ENCODE measurements around the gene IFFO2. TPM values are rescaled to one million over a fixed set of nuclear protein-coding genes. Genes with fewer than 3 reads are reported as not detected.

Gene IFFO2
- 32.3 and 36.8 TPM in 2 replicates for total RNA-seq

DNA sequence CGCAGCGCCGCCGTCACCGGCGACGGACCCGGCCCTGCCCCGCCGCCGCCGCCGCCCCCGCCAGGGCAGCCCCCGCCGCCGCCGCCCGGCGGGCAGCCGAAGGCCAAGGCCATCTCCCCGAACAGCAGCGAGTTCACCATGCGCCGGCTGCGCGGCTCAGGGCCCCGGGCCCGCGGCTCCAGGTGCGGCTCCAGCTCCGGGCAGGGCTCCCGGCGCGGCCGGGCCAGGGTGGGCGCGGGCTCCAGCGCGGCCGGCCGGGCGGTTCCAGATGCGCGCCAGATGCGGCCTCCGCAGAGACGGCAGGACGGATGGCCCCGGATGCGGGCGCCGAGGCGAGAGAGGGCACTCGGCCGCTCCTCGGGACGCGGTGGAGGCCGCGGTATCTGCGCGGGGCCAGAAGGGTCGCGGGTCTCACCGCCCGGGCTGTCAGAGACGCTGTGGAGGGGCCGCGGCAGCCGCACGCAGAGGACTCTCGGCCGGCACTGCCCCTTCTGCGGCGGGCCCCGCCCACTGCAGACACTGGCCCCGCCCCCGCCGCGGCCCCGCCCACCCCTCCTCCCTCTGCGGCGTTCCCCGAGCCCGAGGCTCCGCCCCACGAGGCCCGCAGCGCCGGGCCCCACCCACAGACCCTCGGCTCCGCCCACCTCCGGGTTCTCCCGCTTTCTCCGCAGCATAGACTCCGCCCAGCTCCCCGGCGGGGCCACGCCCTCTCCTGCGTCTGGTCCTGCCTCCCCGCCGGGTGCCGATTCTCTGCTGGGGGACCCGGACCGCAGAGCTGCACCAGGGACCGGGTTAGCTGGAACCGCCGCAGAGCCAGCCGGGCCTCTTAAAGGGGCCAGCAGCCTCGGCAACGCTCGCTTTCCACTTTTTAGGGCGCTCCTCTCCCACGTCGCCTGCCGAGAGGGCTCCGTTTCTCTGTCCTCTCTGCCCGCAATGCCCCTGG lies at the start of gene IFFO2:
IFFO2 (minus strand) TSS at position 484 of the 943 bp plus-strand sequence; CDS start at position 140, 344 bp downstream.
- peaks cover 52% of the 10 kb centered on the region for H3K4me1 Mint-ChIP-seq
- peaks cover 21% of the 10 kb centered on the region for H3K27me3 Mint-ChIP-seq
- DNase-seq = peak; percentile 100
- no peaks in the 10 kb centered on the region for H3K9me3 Mint-ChIP-seq
- peaks cover 26% of the 10 kb centered on the region for H3K36me3 Mint-ChIP-seq (ENCODE audit: low read depth)
- H3K4me3 Mint-ChIP-seq = peak within 1 kb of the TSS; percentile 88
- H3K27ac Mint-ChIP-seq = peak within 1 kb of the TSS; percentile 87
- intact Hi-C loops (cut with micrococcal nuclease) = loop anchor here (1.0 to 2.0 kb wide), 3 partner anchors 30 to 55 kb away; partner anchors contain the start of gene ALDH4A1

DNA sequence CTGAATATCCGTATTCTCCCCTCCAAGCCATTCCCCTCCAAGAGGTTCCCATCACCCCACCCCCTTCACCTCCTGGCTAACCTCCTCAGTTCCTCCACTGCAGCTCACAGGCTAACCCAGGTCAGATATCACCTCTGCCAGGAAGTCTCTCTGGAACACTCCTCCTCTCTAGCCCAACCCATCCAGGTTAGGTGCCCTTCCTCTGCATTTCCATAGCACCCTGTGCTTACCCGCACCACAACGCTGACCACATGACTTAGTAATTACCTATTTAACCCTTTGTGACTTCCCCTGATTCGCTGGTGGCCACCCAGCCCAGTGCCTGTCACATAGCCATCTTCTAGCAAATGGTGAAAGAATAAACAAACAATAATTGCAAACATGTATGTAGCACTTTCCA lies 49.5 kb upstream of the IFFO2 start:
- Mint-ChIP-seq H3K36me3 (ENCODE audit: low read depth) (peaks cover 13% of the 10 kb centered on the region), H3K9me3 (peaks cover 15% of the 10 kb centered on the region), H3K4me1 (peaks cover 33% of the 10 kb centered on the region), H3K27ac (no peak overlapping the region), H3K4me3 (no peak overlapping the region), H3K27me3 (peaks cover 2% of the 10 kb centered on the region)
- DNase-seq = no peak
- intact Hi-C loops (cut with micrococcal nuclease) = no loop called here

DNA sequence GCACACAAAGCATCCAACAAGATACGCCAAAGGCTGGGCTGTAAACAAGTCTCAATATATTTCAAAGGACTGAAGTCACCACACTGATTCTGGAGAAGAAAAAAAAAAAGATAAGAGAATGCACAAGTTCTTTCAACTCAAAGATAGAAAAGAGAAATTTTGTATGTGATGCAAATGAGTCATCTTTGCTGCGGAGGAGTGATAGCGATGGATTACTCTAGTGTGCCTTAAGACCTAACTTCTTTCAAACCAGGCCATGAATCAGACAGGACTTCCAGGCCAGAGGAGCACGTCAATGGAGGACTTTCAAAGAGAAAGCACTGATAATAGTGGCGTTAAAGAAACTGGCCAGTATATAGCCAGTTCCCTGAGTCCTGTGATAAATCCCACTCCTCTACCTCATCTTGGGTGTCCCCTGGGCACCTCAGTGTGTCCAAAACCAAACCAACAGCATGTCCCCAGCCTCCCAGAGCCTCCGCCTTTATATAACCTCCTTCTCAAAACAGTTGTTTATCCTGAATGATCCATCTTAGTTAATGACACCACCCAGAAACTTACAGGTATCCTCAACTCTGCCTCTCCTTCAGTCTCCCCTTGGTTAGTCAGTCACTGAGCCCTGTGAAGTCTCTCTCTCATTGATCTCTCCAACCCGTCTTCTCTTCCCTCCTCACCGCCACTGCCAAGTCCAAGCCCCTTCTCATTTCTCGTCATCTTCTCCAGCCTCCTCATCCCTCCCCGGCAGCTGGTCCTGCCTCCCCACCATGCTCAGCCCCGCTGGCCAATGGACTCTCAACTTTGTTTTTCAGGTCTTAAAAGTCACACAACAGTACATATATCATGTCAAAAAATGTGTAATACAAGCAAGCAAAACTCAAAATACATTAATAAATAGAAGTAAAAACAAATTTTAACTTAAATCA lies 47.2 kb upstream of the IFFO2 start:
- peaks cover 2% of the 10 kb centered on the region for H3K27me3 Mint-ChIP-seq
- H3K4me3 Mint-ChIP-seq = peak overlapping the region; percentile 1
- no peak for DNase-seq
- H3K36me3 Mint-ChIP-seq (ENCODE audit: low read depth) = peaks cover 16% of the 10 kb centered on the region
- peak overlapping the region; percentile 84 for H3K27ac Mint-ChIP-seq
- intact Hi-C loops (cut with micrococcal nuclease) = no loop called here
- H3K9me3 Mint-ChIP-seq = peaks cover 21% of the 10 kb centered on the region
- H3K4me1 Mint-ChIP-seq = peaks cover 18% of the 10 kb centered on the region

DNA sequence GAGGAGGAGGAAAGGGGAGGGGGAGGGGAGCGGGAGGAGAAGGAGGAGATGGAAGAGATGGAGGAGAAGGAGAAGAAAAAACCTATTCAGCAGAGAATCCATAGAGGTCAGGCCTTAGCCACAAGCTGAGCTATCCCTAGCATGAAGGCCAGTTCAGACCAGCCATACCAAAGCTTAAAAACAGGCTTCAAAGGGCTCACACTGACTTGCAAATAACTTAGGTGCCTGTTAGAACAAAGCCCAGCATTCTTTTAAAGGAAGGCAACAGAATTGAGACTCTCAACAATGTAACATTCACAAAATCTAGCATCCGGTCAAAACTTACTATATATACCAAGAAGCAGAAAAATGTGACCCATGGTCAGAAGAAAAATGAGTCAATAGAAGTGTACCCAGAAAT lies 43.6 kb upstream of the IFFO2 start:
- no peak overlapping the region for H3K4me3 Mint-ChIP-seq
- H3K36me3 Mint-ChIP-seq (ENCODE audit: low read depth) = peaks cover 15% of the 10 kb centered on the region
- peaks cover 15% of the 10 kb centered on the region for H3K9me3 Mint-ChIP-seq
- H3K27me3 Mint-ChIP-seq = no peaks in the 10 kb centered on the region
- intact Hi-C loops (cut with micrococcal nuclease) = no loop called here
- H3K4me1 Mint-ChIP-seq = peaks cover 16% of the 10 kb centered on the region
- no peak for DNase-seq
- no peak overlapping the region for H3K27ac Mint-ChIP-seq

DNA sequence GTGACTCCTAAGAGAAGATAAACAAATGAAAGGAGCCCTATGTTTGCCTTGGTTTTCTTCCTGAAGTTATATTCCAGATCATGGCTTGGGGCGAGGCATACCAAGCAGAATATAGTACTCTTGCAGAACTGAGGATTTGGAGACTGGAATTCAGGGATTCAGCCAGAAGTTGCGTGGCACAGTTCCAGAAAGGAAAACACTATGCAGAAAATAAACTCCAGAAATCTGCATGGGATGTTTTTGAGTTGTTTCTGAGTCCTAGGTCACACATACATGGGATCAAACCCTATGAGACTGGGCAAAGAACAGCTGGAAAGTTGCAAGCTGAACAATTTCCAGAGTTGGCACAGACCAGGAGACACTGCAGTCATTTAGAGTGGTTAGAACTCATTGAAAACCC lies 42.9 kb upstream of the IFFO2 start:
- Mint-ChIP-seq H3K4me1 (peaks cover 16% of the 10 kb centered on the region), H3K9me3 (peaks cover 15% of the 10 kb centered on the region), H3K36me3 (ENCODE audit: low read depth) (peaks cover 15% of the 10 kb centered on the region), H3K4me3 (no peak overlapping the region), H3K27ac (no peak overlapping the region), H3K27me3 (no peaks in the 10 kb centered on the region)
- intact Hi-C loops (cut with micrococcal nuclease) = no loop called here
- DNase-seq = no peak

DNA sequence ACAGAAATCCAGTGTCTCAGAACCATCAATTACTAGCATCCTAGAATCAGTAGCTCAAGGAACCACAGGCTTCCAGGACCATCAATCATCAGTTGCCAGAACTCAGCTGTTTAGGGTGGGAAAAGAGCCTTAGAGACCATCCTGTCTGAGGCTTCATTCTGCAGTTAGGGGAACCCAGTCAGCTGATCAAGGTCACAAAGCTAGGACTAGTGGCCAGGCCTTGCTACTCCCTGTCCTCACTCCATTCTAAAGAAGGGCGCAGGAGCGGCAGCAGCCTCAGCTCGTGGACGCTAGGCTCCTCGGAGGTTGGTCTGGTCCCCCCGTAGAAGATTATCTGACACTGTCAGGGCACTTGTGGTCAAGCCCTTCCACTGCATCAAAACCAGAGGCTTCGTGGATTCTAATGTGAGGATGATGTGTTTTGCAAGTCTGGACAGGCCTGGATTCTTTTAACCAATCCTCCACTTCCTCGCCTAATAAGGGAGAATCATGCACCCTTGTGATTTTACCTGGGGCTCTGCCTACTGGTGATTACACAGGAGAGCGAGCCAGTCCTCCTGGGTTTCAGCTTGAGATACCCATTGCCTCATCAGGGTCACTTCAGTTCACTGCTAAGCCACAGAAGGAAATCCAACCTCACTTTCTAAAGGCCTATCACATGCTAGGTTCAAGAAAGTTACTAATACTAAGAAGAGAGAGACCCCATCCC lies 41.7 kb upstream of the IFFO2 start:
- H3K4me1 Mint-ChIP-seq = peaks cover 9% of the 10 kb centered on the region
- peaks cover 15% of the 10 kb centered on the region for H3K36me3 Mint-ChIP-seq (ENCODE audit: low read depth)
- no peak for DNase-seq
- no peak overlapping the region for H3K27ac Mint-ChIP-seq
- H3K27me3 Mint-ChIP-seq = no peaks in the 10 kb centered on the region
- intact Hi-C loops (cut with micrococcal nuclease) = no loop called here
- H3K4me3 Mint-ChIP-seq = no peak overlapping the region
- H3K9me3 Mint-ChIP-seq = peaks cover 15% of the 10 kb centered on the region

DNA sequence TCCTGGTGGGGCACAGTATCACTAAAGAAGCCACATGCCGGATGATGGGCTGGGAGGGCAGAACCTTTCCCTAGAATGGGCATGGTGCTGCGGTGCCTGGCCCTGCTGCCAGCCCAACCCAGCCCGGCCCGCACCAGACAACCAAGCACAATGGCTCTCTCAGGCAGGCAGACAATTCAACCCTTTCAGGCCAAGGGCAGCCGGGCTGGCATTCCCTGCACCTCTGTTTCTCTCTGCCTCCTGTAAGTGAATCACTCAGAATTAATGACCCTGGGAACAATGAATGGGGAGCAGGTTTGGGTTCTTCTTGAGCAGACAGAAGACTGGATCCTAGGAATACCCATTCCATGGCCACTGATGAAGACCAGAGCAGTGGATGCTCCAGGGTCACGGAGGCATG lies 41.0 kb upstream of the IFFO2 start:
- Mint-ChIP-seq H3K9me3 (peaks cover 18% of the 10 kb centered on the region), H3K4me1 (peaks cover 7% of the 10 kb centered on the region), H3K36me3 (ENCODE audit: low read depth) (peaks cover 15% of the 10 kb centered on the region), H3K27ac (no peak overlapping the region), H3K4me3 (no peak overlapping the region), H3K27me3 (no peaks in the 10 kb centered on the region)
- DNase-seq = no peak
- intact Hi-C loops (cut with micrococcal nuclease) = no loop called here

DNA sequence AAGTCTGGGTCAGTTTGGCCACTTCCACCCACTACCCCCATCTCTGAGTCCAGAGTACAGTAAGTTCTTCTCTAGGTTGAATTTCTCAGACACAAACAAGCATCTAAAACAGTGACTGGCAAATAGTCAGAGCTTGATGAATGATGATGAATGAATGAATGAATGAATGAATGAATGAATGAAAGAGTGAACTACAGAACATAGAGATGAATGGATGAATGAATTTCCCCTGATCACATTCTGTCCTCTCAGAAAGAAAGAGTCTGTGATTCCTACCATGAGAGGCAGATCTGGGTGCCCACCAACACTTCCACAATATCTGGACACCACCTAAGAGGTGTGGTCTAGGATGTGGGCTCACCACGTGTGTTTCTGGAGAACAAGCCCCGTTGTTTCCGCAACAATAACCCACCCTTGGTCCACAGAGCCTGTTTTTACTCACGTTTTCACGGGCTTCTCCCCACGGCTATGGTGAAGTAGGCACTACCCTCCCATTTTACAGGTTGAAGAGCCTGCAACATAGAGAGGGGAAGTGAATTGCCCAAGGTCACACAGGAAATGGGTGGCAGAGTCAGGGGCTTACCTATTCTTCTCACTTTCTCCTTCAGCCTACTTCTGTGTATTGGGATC lies 40.2 kb upstream of the IFFO2 start:
- Mint-ChIP-seq H3K27me3 (no peaks in the 10 kb centered on the region), H3K4me3 (no peak overlapping the region), H3K36me3 (ENCODE audit: low read depth) (peaks cover 10% of the 10 kb centered on the region), H3K27ac (no peak overlapping the region), H3K9me3 (peaks cover 18% of the 10 kb centered on the region), H3K4me1 (peaks cover 7% of the 10 kb centered on the region)
- intact Hi-C loops (cut with micrococcal nuclease) = no loop called here
- DNase-seq = no peak

DNA sequence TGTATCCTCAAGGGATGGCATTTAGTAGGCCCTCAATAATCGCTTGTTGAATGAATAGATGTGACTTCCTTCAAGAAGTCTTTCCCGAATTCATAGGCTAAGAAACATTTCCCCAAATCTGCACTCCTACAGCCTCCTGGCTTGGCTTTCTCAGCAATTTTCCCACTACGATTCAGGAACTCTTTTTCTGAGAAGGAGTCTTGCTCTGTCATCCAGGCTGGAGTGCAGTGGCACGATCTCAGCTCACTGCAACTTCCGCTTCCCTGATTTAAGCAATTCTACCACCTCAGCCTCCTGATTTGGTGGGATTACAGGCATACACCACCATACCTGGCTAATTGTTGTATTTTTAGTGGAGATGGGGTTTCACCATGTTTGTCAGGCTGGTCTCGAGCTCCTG lies 37.9 kb upstream of the IFFO2 start:
- Mint-ChIP-seq H3K27me3 (peaks cover 2% of the 10 kb centered on the region), H3K4me3 (no peak overlapping the region), H3K36me3 (ENCODE audit: low read depth) (no peaks in the 10 kb centered on the region), H3K4me1 (peaks cover 2% of the 10 kb centered on the region), H3K27ac (no peak overlapping the region), H3K9me3 (peaks cover 8% of the 10 kb centered on the region)
- no peak for DNase-seq
- intact Hi-C loops (cut with micrococcal nuclease) = no loop called here

DNA sequence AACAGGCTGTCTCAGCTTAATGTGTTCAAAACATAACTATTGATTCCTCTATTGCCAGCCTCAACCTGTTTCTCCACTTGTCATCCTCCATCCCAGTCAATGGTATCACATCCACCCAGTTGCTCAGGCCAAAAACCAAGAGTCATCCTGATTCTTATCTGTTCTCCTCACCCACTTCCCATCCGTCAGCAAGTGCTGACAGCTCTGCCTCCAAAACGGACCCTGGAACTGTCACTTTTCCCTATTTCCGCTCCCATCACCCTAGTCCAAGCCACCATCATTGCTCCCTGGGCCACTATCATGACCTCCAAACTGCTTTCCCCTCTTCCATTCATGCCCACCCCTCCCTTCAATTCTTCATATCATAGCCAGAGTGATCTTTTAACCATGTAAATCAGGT lies 36.2 kb upstream of the IFFO2 start:
- intact Hi-C loops (cut with micrococcal nuclease) = no loop called here
- Mint-ChIP-seq H3K9me3 (peaks cover 8% of the 10 kb centered on the region), H3K4me1 (peaks cover 5% of the 10 kb centered on the region), H3K4me3 (no peak overlapping the region), H3K27me3 (peaks cover 5% of the 10 kb centered on the region), H3K36me3 (ENCODE audit: low read depth) (no peaks in the 10 kb centered on the region), H3K27ac (no peak overlapping the region)
- no peak for DNase-seq

DNA sequence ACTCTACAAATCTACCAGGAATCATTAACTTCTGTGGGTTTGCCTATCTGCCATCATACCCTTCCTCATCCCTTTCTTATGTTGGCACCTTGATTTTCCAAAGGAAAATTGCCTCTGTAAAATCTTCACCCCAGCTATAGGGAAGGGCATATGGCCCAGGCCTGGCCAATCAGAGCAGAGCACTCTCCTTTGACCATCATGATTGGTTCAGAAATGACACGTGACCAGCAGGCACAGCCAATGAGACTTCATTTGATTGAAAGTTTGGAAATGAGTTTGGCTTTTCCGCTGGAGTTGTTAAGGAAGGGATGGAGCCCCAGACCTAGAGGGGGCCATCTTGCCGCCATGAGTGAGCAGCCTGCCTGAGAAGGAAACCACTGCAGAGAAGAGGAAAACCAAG lies 35.1 kb upstream of the IFFO2 start:
- Mint-ChIP-seq H3K36me3 (ENCODE audit: low read depth) (no peaks in the 10 kb centered on the region), H3K27me3 (peaks cover 7% of the 10 kb centered on the region), H3K9me3 (peaks cover 8% of the 10 kb centered on the region), H3K4me1 (peaks cover 5% of the 10 kb centered on the region), H3K4me3 (no peak overlapping the region), H3K27ac (no peak overlapping the region)
- intact Hi-C loops (cut with micrococcal nuclease) = no loop called here
- no peak for DNase-seq

DNA sequence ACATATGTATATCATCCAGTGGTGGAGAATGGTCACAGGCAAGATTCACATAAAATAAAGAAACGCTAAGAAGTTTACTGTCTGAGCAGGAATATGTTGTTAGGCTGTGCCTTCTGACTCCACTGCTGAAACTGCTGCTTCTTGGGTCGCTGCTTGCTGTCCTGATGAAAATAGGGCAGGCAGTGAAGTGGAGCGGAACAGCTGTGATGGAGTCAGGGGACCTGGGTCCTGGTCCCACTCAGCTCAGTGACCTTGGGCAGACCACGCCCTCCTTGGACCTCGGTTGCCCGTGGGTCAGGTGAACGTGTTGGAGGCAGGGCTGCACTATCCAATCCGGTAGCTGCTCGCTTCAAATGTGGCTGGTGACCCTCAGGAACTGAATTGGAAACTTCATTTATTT lies 33.4 kb upstream of the IFFO2 start:
- H3K27me3 Mint-ChIP-seq = peaks cover 13% of the 10 kb centered on the region
- H3K36me3 Mint-ChIP-seq (ENCODE audit: low read depth) = no peaks in the 10 kb centered on the region
- H3K27ac Mint-ChIP-seq = no peak overlapping the region
- no peak overlapping the region for H3K4me3 Mint-ChIP-seq
- peaks cover 2% of the 10 kb centered on the region for H3K4me1 Mint-ChIP-seq
- intact Hi-C loops (cut with micrococcal nuclease) = no loop called here
- peaks cover 8% of the 10 kb centered on the region for H3K9me3 Mint-ChIP-seq
- DNase-seq = no peak

DNA sequence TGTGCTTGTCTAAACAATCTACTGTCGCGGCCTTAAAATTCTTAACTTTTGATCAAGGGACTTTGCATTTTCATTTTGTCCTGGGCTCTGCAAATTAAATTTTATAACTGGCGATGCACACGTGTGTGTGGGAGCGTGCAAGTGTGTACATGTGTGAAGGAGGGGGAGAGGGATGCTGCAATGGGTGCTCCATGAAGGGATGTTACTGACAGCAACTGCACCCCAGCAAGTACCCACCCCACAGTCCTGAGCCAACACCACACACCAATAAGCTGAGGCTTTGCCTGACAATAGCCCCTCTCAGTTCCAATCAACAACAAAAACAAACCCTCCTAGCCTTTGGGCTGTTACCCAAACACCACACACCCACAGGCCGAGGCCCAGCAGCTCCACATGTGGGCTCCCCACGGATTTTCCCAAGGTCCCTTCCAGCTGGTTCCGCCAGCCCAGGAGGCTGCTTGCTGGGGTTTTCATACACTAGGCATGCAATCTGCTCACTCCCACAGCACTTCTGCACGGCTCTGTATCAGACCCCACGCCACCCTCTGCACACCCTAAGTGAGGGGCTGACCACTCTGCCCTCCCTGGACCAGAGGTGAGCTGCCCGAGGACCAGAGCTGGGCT lies 32.8 kb upstream of the IFFO2 start:
- Mint-ChIP-seq H3K9me3 (peaks cover 8% of the 10 kb centered on the region), H3K27ac (no peak overlapping the region), H3K36me3 (ENCODE audit: low read depth) (no peaks in the 10 kb centered on the region), H3K4me1 (peaks cover 2% of the 10 kb centered on the region), H3K4me3 (no peak overlapping the region), H3K27me3 (peaks cover 17% of the 10 kb centered on the region)
- DNase-seq = no peak
- intact Hi-C loops (cut with micrococcal nuclease) = no loop called here
